Ammon's horn (tissue), 1 donor: ENCODE measurements around the gene CDC42BPG.
A peak's percentile ranks its signal among the peaks of the same experiment; 100 is the strongest.

ENCODE experiments used
- DNase-seq: peaks from one replicate; pipeline ENCODE4 v3.0.0-alpha.2; 2016; ENCODE audit warnings: low spot score

Gene CDC42BPG

DNA sequence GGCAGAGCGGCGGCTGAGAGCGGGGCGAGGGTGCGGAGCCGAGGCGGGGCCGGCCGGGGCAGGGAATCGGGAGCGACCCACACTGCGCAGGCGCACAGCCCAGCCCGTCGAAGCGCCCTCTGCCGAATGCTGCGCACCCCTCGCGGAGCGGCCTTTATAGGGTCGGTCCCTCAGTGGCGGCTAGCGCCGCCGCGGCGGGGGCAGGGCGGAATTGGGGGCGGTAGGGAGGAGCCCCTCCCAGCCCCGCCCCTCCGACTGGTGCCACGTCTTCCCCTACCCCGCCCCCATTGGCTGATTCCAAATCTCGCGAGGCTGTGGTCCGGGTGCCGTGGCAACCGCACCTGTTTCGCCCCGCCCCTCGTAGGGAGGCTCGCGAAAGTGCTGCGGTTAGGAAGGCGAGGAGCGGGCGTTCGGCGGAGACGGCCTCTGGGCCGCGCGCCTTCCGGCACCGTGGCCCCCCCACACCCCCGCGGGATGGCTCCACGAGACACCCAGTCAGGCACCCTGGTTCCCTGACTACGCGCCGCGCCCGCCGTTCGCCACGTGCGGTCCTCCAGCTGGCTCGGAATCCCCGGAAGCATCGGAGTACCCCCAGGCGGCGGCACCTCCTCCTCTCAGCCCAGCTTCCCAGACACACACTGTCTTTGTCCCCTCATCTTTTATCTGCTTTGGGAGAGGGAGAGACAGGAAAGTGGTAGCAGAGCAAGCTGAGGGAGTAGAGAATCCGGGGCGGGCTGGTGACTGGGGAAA is 34.2 kb upstream of the CDC42BPG start, which contains the start of gene EHD1:
Gene EHD1, minus strand, starts transcription at position 128 of the 750 bp plus-strand sequence. CDS start 157 bp downstream, outside the sequence.
- DNase-seq: peak; percentile 99

DNA sequence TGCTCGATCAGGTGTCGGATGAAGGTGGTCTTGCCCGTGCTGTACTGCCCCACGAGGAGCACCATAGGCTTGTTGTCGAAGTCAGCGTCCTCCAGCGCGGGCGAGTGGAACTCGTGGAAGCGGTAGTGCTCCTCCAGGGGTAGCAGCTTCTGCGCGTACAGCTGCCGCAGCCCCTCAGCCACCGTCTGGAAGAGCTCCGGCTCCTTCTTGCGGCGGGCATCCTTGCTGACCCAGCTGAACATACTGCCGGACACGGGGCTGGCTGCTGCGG is 33.7 kb upstream of the CDC42BPG start:
- no peak for DNase-seq

DNA sequence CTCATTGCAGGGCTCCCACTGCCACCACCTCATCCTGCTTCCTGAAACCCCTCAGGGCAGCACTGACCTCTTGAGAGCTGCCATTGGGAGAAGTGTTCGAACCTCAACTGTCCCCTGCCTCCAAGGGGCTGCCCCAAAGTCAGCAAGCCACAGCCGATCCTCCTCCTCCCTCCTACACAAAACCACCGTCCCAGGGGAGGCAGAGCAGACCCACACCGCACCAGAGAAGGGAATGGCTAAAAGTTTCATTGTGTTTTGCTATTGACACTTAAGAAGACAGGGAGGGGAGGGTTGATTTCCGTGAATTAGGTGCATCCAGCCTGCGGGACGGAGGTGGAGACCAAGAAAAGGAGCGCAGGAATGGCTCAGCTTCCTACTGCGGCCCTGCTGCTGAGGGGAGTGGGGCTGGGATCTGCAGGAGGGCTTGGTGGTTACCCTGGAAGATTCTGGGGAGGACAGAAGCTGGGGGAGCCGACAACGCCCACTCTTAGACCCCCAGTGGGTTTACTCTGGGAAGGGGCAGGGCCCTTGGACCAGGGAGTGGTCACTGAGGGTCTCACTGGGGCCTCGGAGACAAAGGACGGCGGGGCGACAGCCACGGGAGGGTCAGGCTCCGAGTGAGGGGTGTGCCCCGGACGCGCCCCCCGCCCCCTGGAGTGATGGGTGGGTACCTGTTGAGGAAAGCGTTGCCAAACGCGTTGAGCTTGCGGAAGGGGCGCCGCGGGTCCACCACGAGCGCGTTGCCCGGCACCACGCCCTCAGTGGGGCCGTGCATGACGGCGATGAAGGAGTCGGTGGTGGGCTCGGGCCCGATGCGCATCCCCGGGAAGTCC is 33.2 kb upstream of the CDC42BPG start:
- no peak for DNase-seq

GRCh38 chr11:64876835-64877341 is 32.4 kb upstream of the CDC42BPG start:
- DNase-seq: no peak

DNA sequence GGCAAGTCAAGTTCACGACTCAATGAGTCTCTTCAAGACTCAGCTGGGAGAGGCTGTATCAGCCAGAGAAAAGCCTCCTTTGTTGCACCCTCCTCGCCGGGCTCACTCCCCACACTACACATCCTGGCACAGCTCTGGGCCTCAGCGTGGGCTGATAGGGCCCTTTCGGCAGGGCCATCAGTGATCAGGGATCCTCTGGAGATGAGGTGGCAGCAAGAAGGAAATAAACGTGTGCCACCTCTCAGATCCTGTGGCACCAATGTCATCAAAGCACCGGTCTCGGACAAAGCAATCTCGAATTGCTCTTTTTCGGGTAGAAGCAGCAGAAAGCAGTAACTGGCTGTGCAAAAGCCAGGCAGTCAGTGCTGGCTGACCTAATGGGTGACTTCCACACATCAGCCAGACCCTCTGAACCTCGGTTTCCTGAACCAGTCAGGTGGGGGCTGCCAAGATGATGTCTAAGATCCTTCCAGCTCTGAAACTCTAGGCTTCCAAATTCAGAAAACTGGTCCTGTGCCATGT is 31.8 kb upstream of the CDC42BPG start:
- DNase-seq: peak; percentile 69

- no peak for DNase-seq
Measured at GRCh38 chr11:64875369-64876228, 31.1 kb upstream of the CDC42BPG start.

DNA sequence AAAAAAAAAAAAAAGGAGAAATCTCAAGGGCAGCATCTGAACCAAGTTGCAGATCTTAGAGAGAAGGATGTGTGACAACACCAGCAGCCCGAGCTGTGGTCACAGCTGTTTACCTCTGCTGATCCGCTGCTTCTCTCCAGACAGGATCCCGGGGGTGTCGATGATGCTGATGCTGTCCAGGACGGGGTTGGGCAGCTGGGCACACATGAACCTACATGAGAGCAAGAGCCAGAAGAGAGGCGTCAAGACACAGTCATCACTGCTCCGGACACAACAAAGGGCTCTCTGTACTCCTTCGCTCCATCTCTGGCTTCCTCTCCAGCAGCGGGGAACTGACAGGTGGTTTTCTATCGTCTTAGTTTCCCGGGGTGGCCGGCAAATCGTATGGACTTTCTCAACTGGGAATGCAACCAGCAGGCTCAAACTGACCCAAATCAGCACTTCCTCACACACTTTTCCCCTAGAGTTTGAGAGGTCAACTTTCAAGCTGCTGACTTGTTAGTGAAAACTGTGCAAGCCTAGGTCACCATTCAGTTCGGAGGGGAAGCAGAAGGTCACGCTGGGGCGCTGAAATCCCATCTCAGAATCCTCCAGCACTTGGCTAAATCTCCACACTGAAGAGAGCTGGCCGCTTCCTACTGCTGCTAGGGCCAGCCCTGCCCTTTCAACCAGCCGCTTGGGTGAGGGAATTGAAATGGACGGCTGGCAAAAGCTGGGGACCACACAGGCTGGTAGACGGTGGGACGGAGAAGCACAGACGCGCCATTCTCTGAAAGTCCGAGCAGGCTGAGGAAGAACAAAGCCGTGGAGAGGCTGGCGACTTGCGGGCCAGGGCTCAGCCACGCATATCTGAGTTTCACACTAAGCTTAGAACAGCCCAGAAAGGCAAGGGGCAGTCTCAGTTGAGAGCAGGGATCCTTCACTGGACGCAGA is 30.1 kb upstream of the CDC42BPG start:
- DNase-seq: peak; percentile 86

- no peak for DNase-seq
Measured at GRCh38 chr11:64872790-64873488, 28.5 kb upstream of the CDC42BPG start.

- DNase-seq: no peak
Measured at GRCh38 chr11:64871492-64871891, 27.0 kb upstream of the CDC42BPG start.

- no peak for DNase-seq
Measured at GRCh38 chr11:64870893-64871466, 26.5 kb upstream of the CDC42BPG start.

DNA sequence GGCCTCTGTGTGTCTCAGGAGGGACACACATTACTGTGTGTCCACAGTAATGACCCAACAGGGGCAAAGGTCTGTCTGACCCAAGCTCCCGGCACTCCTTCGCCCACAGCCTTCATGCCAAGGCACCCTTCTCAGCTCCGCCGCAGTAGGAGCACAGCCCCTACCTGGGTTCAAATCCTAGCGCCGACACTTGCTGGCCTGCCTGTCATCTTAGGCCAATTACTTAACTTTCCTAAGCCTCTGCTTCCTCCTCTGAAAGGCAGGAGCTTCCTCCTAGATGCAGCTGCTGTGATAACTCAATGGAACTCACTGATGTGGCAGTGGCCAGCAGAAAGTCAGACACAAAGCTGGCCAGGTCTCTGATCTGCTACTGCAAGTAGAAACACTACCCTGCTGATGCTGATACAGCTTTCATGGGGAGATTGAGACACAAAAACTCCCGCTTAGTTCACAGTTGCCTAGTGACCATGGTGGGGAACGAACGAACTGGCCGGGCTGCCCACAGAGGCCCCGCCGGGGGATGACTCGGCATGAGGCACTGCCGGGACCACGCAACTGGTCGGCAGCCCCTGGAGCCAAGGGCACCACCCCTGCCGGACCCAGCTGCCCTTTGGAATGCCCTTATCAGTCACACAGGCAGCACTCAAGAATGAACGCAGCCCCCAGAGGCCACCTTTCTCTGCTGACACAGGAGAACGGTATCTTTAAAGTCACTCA is 25.9 kb upstream of the CDC42BPG start:
- no peak for DNase-seq

DNA sequence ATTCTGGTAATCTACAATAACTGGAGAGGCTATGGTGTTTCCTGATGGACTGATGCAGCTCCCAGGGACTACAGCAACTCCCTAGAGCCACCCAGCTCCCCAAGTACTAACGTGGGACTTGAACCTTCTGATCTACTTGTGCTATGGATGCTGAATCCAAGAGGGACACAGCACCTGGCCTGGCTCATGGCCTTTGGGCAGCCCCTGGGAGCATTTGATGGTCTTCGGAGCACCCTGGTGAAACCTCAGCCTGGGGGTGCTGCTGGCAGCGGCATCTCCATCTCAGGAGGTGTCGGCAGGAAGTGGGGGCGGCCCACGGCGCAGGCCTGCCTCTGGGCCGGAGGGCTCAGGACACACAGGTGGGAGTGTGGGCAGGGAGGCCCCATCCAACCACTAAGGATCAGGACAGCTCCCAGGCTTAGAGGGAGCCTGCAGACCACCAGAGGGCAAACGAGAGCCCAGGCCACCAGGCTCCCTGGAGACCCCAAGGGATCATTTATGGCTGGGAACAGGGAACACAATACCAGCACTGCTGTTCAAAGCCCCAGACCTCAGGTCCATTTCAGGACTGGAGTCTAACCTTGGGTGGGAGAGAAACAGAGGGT is 25.2 kb upstream of the CDC42BPG start:
- no peak for DNase-seq

DNA sequence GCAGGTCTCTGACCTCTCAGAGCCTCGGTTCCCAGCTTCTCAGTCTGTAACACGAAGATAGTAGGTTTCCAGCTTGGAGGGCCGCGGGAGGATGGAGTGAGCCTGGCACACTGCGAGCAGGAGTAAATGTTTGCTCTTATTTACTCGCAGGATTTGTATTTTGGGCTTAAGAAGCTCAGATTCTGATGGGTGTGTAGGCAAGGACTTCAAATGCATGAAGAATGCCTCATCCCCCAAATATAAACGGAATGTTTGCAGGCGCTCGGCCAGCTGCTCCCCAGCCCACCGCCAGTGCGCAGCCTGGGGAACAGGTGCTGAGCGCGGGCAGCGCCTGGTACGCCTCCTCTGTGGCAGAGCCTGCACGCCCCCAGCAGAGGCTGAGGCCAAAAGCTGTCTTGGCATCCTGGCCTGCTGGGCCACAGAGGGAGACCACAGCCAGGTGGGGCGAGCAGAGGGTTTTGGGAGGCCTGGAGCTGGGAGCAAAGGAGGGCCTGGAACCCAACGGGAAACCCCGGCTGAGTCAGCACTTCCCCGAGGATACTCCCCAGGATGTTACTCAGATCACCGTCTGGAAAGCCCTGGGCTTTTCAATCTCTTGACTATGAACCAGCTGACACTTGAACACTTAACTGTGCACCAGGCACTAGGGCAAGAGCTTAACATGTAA is 24.6 kb upstream of the CDC42BPG start:
- peak; percentile 53 for DNase-seq

GRCh38 chr11:64867748-64868462 is 23.5 kb upstream of the CDC42BPG start:
- DNase-seq: no peak

- DNase-seq: no peak
Measured at GRCh38 chr11:64866173-64866491, 21.7 kb upstream of the CDC42BPG start.

DNA sequence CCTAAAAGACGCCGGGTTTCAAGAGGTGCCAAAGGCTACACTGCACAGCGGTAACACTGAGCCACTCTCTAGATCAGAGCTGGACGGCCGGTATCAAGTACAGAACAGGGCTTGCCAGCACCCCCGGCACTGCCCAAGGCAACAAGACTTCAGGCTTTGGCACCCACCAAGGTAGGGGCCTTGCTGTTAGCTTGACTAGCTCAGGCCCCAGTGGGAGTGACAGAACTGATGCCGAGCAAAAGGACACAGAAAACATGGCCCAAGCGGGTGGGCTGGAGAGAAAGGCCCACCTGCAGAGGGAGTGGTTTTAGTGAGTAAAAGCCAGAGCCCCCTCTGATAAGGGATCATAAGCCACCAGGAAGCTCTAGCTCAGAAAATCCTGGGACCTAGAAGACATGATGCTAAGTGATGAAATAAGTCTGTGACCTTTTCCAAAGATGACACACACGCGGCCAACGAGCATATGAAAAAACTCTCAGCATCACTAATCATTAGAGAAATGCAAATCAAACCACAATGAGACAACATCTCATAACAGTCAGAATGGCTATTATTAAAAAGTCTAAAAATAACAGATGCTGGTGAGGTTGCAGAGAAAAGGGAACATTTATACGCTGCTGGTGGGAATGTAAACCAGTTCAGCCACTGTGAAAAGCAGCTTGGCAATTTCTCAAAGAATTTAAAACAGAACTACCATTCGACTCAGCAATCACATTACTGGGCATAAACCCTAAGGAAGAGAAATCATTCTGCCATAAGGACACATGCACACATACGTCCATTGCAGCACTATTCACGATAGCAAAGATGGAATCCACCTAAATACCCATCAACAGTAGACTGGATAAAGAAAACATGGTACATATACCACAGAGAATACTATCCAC is 21.1 kb upstream of the CDC42BPG start:
- DNase-seq: no peak
